ENCODE results near the gene KLHL25. TPM values are rescaled to one million over a fixed set of nuclear protein-coding genes. Genes with fewer than 3 reads are reported as not detected.

The KLHL25 gene
- total RNA-seq, 2 experiments from 2014 or later: 5.3 to 5.4 TPM

- H3K4me3 Mint-ChIP-seq: no peak overlapping the region
- intact Hi-C loops (cut with micrococcal nuclease): no loop called here
- H3K9me3 Mint-ChIP-seq: no peaks in the 10 kb centered on the region
- CTCF ChIA-PET: interaction anchor here (0.8 to 6.2 kb wide), 5 partner anchors 14 to 430 kb away, joined by 3 to 56 read pairs (median 4); no protein-coding TSS in a partner anchor
- peak overlapping the region; percentile 64 for H3K27ac Mint-ChIP-seq
- peaks cover 47% of the 10 kb centered on the region for H3K36me3 Mint-ChIP-seq (ENCODE audit: low read depth)
- DNase-seq: no peak
- H3K27me3 Mint-ChIP-seq (ENCODE audit: low read depth): no peaks in the 10 kb centered on the region
- H3K4me1 Mint-ChIP-seq (ENCODE audit: low read depth): peaks cover 59% of the 10 kb centered on the region
Measured at GRCh38 chr15:85726454-85726853, 68.3 kb downstream of the KLHL25 start.

DNA sequence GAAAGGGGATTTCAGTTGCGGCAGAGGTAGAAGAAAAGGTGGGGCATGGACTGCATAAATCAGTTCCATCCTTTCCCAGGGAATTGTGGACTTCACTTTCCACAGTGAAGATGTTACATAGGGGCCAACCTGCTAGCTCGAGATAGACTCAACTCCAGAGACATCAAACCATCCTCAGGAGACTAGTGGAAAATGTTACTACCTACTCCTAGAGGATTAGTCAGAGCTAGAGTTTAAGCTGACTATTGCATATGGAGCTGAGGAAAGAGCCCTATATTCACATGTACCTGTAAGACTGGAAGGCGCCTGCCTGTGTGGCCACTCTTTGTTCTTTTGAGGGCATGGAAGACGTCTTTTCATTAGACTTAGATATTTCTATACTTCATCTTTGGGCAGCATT lies 69.2 kb downstream of the KLHL25 start:
- Mint-ChIP-seq H3K27me3 (ENCODE audit: low read depth) (no peaks in the 10 kb centered on the region), H3K27ac (peak overlapping the region; percentile 40), H3K4me3 (no peak overlapping the region), H3K4me1 (ENCODE audit: low read depth) (peaks cover 67% of the 10 kb centered on the region), H3K36me3 (ENCODE audit: low read depth) (peaks cover 48% of the 10 kb centered on the region), H3K9me3 (no peaks in the 10 kb centered on the region)
- no peak for DNase-seq
- CTCF ChIA-PET: interaction anchor here (0.8 to 6.2 kb wide), 6 partner anchors 13 to 221 kb away, joined by 3 to 56 read pairs (median 4); no protein-coding TSS in a partner anchor
- intact Hi-C loops (cut with micrococcal nuclease): no loop called here

DNA sequence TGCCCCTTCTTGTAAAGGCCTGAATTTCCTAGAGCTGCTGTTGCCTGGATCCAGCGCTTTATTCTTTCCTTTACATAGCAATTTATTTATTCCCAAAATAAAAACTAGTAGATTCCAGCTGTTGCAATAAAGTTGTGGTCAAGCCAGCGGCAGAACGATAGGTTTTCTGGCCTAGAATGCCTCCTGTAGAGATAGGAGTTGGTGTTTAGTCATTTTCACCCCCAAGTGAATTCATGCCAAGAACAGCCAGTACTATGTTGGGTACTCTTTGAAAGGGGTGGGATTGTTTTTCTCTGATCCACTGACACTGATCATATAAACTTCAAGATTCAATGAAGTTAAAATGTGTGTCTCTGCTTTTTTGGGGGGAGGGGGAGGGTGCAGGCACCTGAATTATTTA lies 69.7 kb downstream of the KLHL25 start:
- no peaks in the 10 kb centered on the region for H3K27me3 Mint-ChIP-seq (ENCODE audit: low read depth)
- H3K27ac Mint-ChIP-seq: peak overlapping the region; percentile 97
- H3K36me3 Mint-ChIP-seq (ENCODE audit: low read depth): peaks cover 44% of the 10 kb centered on the region
- no peak for DNase-seq
- intact Hi-C loops (cut with micrococcal nuclease): no loop called here
- no peaks in the 10 kb centered on the region for H3K9me3 Mint-ChIP-seq
- H3K4me3 Mint-ChIP-seq: no peak overlapping the region
- H3K4me1 Mint-ChIP-seq (ENCODE audit: low read depth): peaks cover 67% of the 10 kb centered on the region
- CTCF ChIA-PET: interaction anchor here (0.8 to 6.2 kb wide), 4 partner anchors 13 to 221 kb away, joined by 3 to 56 read pairs (median 4); no protein-coding TSS in a partner anchor

- peaks cover 42% of the 10 kb centered on the region for H3K36me3 Mint-ChIP-seq (ENCODE audit: low read depth)
- H3K9me3 Mint-ChIP-seq: no peaks in the 10 kb centered on the region
- H3K4me1 Mint-ChIP-seq (ENCODE audit: low read depth): peaks cover 67% of the 10 kb centered on the region
- H3K4me3 Mint-ChIP-seq: peak overlapping the region; percentile 43
- DNase-seq: peak; percentile 41
- intact Hi-C loops (cut with micrococcal nuclease): loop anchor here (1.0 to 5.0 kb wide), 8 partner anchors 17 to 427 kb away; no protein-coding TSS in a partner anchor
- peak overlapping the region; percentile 97 for H3K27ac Mint-ChIP-seq
- CTCF ChIA-PET: interaction anchor here (0.6 to 6.2 kb wide), 5 partner anchors 12 to 154 kb away, joined by 3 to 56 read pairs (median 3); no protein-coding TSS in a partner anchor
- H3K27me3 Mint-ChIP-seq (ENCODE audit: low read depth): no peaks in the 10 kb centered on the region
Measured at GRCh38 chr15:85723960-85724945, 70.5 kb downstream of the KLHL25 start.

- peaks cover 49% of the 10 kb centered on the region for H3K36me3 Mint-ChIP-seq (ENCODE audit: low read depth)
Measured at GRCh38 chr15:85722374-85723152, 72.2 kb downstream of the KLHL25 start.

GRCh38 chr15:85718981-85719380 lies 75.7 kb downstream of the KLHL25 start:
- no peak for DNase-seq
- peak overlapping the region; percentile 77 for H3K27ac Mint-ChIP-seq
- no peaks in the 10 kb centered on the region for H3K27me3 Mint-ChIP-seq (ENCODE audit: low read depth)
- CTCF ChIA-PET: interaction anchor here (0.6 to 1.2 kb wide), 2 partner anchors 11 to 98 kb away, joined by 3 to 6 read pairs; no protein-coding TSS in a partner anchor
- intact Hi-C loops (cut with micrococcal nuclease): no loop called here
- H3K36me3 Mint-ChIP-seq (ENCODE audit: low read depth): peaks cover 52% of the 10 kb centered on the region
- H3K4me3 Mint-ChIP-seq: no peak overlapping the region
- H3K4me1 Mint-ChIP-seq (ENCODE audit: low read depth): peaks cover 70% of the 10 kb centered on the region
- no peaks in the 10 kb centered on the region for H3K9me3 Mint-ChIP-seq

More at GRCh38 chr15:85722374-85723152, 72.2 kb downstream of the KLHL25 start:
- peaks cover 80% of the 10 kb centered on the region for H3K4me1 Mint-ChIP-seq (ENCODE audit: low read depth)
- H3K4me3 Mint-ChIP-seq: no peak overlapping the region
- H3K9me3 Mint-ChIP-seq: no peaks in the 10 kb centered on the region
- DNase-seq: no peak
- no peaks in the 10 kb centered on the region for H3K27me3 Mint-ChIP-seq (ENCODE audit: low read depth)
- intact Hi-C loops (cut with micrococcal nuclease): loop anchor here (5.0 kb wide), 5 partner anchors 180 to 425 kb away; no protein-coding TSS in a partner anchor
- CTCF ChIA-PET: interaction anchor here (1.4 kb wide), 1 partner anchor 10 kb away, joined by 8 read pairs; no protein-coding TSS in a partner anchor
- peak overlapping the region; percentile 77 for H3K27ac Mint-ChIP-seq

DNA sequence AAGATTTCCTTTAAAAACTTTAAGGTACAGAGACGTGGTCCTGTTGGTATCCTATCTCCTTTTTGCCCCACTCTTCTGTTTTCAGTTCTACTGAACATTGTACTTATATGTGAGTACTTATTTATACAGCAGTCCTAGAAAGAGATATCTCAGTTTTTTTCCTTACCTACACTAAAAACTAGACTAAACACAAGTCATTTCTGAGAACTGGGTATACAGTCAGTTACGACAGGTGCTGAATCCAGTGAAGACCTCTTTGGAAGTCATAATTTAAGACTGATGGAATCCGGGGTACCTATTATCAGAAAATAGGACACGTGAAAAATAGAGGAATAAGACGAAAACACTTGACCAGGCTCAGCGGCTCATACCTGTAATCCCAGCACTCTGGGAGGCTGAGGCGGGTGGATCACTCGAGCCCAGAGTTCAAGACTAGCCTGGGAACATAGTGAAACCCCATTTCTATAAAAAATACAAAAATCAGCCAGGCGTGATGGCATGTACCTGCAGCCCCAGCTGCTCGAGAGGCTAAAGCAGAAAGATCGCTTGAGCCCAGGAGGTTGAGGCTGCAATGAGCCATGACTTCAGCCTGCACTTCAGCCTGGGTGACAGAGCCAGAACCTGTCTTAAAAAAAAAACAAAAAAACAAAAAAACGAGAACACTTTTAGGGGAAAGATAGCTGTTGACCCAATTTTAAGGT lies 76.3 kb downstream of the KLHL25 start:
- CTCF ChIA-PET: no interaction called here
- peak overlapping the region; percentile 79 for H3K27ac Mint-ChIP-seq
- no peaks in the 10 kb centered on the region for H3K9me3 Mint-ChIP-seq
- peaks cover 69% of the 10 kb centered on the region for H3K4me1 Mint-ChIP-seq (ENCODE audit: low read depth)
- H3K27me3 Mint-ChIP-seq (ENCODE audit: low read depth): no peaks in the 10 kb centered on the region
- DNase-seq: no peak
- intact Hi-C loops (cut with micrococcal nuclease): no loop called here
- H3K4me3 Mint-ChIP-seq: no peak overlapping the region
- H3K36me3 Mint-ChIP-seq (ENCODE audit: low read depth): peaks cover 53% of the 10 kb centered on the region

- Mint-ChIP-seq H3K4me1 (ENCODE audit: low read depth) (peaks cover 67% of the 10 kb centered on the region), H3K4me3 (no peak overlapping the region), H3K36me3 (ENCODE audit: low read depth) (peaks cover 54% of the 10 kb centered on the region), H3K27me3 (ENCODE audit: low read depth) (no peaks in the 10 kb centered on the region), H3K9me3 (no peaks in the 10 kb centered on the region), H3K27ac (peak overlapping the region; percentile 79)
- DNase-seq: no peak
- intact Hi-C loops (cut with micrococcal nuclease): no loop called here
- CTCF ChIA-PET: no interaction called here
Measured at GRCh38 chr15:85717212-85717611, 77.5 kb downstream of the KLHL25 start.

DNA sequence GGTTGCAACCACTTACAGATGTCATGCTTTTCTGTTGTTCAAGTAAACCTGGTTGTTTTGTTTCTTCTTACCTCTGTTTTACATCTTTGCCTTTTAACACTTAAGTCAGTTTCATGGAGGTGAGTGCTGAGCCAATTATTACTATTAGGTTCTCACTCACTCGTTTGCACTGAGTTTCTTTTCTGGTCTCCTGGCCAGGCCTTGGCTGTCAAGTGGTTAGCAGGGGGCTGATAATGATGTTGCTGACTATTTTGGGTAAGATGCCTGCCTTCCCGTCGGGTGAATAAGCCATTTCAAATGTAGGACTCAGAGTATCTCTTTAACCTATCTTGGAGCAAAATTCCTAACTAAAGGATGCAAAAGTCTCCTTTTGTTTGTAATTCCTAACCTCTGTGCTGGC lies 78.5 kb downstream of the KLHL25 start:
- Mint-ChIP-seq H3K27me3 (ENCODE audit: low read depth) (no peaks in the 10 kb centered on the region), H3K27ac (peak overlapping the region; percentile 79), H3K4me1 (ENCODE audit: low read depth) (peaks cover 67% of the 10 kb centered on the region), H3K36me3 (ENCODE audit: low read depth) (peaks cover 55% of the 10 kb centered on the region), H3K9me3 (no peaks in the 10 kb centered on the region), H3K4me3 (no peak overlapping the region)
- DNase-seq: no peak
- intact Hi-C loops (cut with micrococcal nuclease): no loop called here
- CTCF ChIA-PET: no interaction called here

GRCh38 chr15:85711580-85712192 lies 83.0 kb downstream of the KLHL25 start:
- DNase-seq: no peak
- no peak overlapping the region for H3K4me3 Mint-ChIP-seq
- intact Hi-C loops (cut with micrococcal nuclease): no loop called here
- no peaks in the 10 kb centered on the region for H3K9me3 Mint-ChIP-seq
- peaks cover 43% of the 10 kb centered on the region for H3K36me3 Mint-ChIP-seq (ENCODE audit: low read depth)
- peak overlapping the region; percentile 63 for H3K27ac Mint-ChIP-seq
- H3K27me3 Mint-ChIP-seq (ENCODE audit: low read depth): no peaks in the 10 kb centered on the region
- CTCF ChIA-PET: interaction anchor here (0.7 to 2.2 kb wide), 7 partner anchors 8 to 733 kb away, joined by 3 to 8 read pairs (median 4); no protein-coding TSS in a partner anchor
- H3K4me1 Mint-ChIP-seq (ENCODE audit: low read depth): peaks cover 65% of the 10 kb centered on the region

- intact Hi-C loops (cut with micrococcal nuclease): no loop called here
- peaks cover 72% of the 10 kb centered on the region for H3K4me1 Mint-ChIP-seq (ENCODE audit: low read depth)
- CTCF ChIA-PET: interaction anchor here (0.6 to 1.6 kb wide), 5 partner anchors 18 to 121 kb away, joined by 3 to 4 read pairs (median 3); no protein-coding TSS in a partner anchor
- H3K9me3 Mint-ChIP-seq: no peaks in the 10 kb centered on the region
- peak overlapping the region; percentile 7 for H3K4me3 Mint-ChIP-seq
- H3K27ac Mint-ChIP-seq: peak overlapping the region; percentile 76
- H3K36me3 Mint-ChIP-seq (ENCODE audit: low read depth): peaks cover 41% of the 10 kb centered on the region
- DNase-seq: peak; percentile 60
- no peaks in the 10 kb centered on the region for H3K27me3 Mint-ChIP-seq (ENCODE audit: low read depth)
Measured at GRCh38 chr15:85710340-85710842, 84.3 kb downstream of the KLHL25 start.

Measured in activated naive CD4-positive, alpha-beta T cell treated with anti-CD3 and anti-CD28 coated beads for 36 hours (primary cell).